Ascending aorta (tissue), 2 donors: ENCODE measurements around the gene MKX. TPM values are rescaled to one million over a fixed set of nuclear protein-coding genes. Genes with fewer than 3 reads are reported as not detected.
A peak's percentile ranks its signal among the peaks of the same experiment; 100 is the strongest.

Source experiments
- DNase-seq, 2 donors: peaks; one replicate each; pipeline ENCODE4 v3.0.0-alpha.2; 2019; ENCODE audit warnings: low spot score in 2 of 2
- H3K27ac ChIP-seq, 2 donors: fragments of 200-600 bp; sonication (generic); one replicate each; pipeline ENCODE4 v1.5.1; 2016 to 2017; ENCODE audit warnings: mild to moderate bottlenecking in 1 of 2
- H3K27me3 ChIP-seq: fragments of 200-600 bp; sonication (generic); one replicate; pipeline ENCODE4 v1.5.1; 2017
- H3K36me3 ChIP-seq, 2 donors: fragments of 200-600 bp; sonication (generic); one replicate each; pipeline ENCODE4 v1.5.1; 2016
- H3K4me1 ChIP-seq, 2 donors: fragments of 200-600 bp; sonication (generic); one replicate each; pipeline ENCODE4 v1.5.1; 2016 to 2017; ENCODE audit warnings: mild to moderate bottlenecking in 1 of 2
- H3K4me3 ChIP-seq, 2 donors: fragments of 200-600 bp; sonication (generic); one replicate each; pipeline ENCODE4 v1.5.1; 2016 to 2017; ENCODE audit warnings: mild to moderate bottlenecking in 1 of 2
- H3K9me3 ChIP-seq, 2 donors: fragments of 200-600 bp; sonication (generic); one replicate each; pipeline ENCODE4 v1.5.1; 2016
- CTCF ChIP-seq, 3 experiments: fragments of 200-600 bp in 2 of 3; fragments of 450-650 bp in 1 of 3; sonication (generic) in 2 of 3; IDR thresholded peaks; one replicate each; pipeline ENCODE4 v1.5.1; 2016 to 2019; ENCODE audit warnings: antibody characterized with exemption in 3 of 3, mild to moderate bottlenecking in 1 of 3, moderate library complexity in 1 of 3
- intact Hi-C: fragments of 100-400 bp; cut with DNase I; formaldehyde crosslinking; loops from one replicate; pipeline ENCODE4 v1.15.1; 2023
- total RNA-seq: library from RNA; depleted of rRNA; stranded (reverse); fragments of >200 nt; gene quantifications from one replicate; pipeline ENCODE4 v1.1.0, GENCODE V29; 2016

The MKX gene
- total RNA-seq, 1 donor from 2014 or later: 15.8 TPM

- peak overlapping the region in 1 of 2 donors; percentile 5 for H3K4me3 ChIP-seq
- intact Hi-C loops: no loop called here
Measured at GRCh38 chr10:27723436-27723835, 22.2 kb downstream of the MKX start.

GRCh38 chr10:27720529-27720928, 25.1 kb downstream of the MKX start:
- Histone ChIP-seq H3K27ac (no peak overlapping the region), H3K9me3 (no peaks in the 10 kb centered on the region), H3K4me3 (no peak overlapping the region), H3K27me3 (no peaks in the 10 kb centered on the region), H3K36me3 (no peaks in the 10 kb centered on the region), H3K4me1 (peaks cover 11 to 26% of the 10 kb centered on the region in 2 donors)
- no peak for DNase-seq
- TF ChIP-seq CTCF (IDR thresholded peaks at IDR 0.05): no peak
- intact Hi-C loops: no loop called here

More at GRCh38 chr10:27723436-27723835, 22.2 kb downstream of the MKX start:
- DNase-seq: no peak
- H3K27me3 ChIP-seq: no peaks in the 10 kb centered on the region
- no peaks in the 10 kb centered on the region for H3K36me3 ChIP-seq
- peak overlapping the region; percentile 83 to 84 for H3K27ac ChIP-seq
- TF ChIP-seq CTCF (IDR thresholded peaks at IDR 0.05): no peak
- no peaks in the 10 kb centered on the region for H3K9me3 ChIP-seq
- H3K4me1 ChIP-seq: peaks cover 11 to 22% of the 10 kb centered on the region in 2 donors

- intact Hi-C loops: no loop called here
- Histone ChIP-seq H3K27ac (peak overlapping the region in 1 of 2 donors; percentile 2), H3K9me3 (no peaks in the 10 kb centered on the region), H3K36me3 (no peaks in the 10 kb centered on the region), H3K4me1 (peaks cover 13 to 29% of the 10 kb centered on the region in 2 donors), H3K4me3 (no peak overlapping the region), H3K27me3 (no peaks in the 10 kb centered on the region)
- no peak for DNase-seq
- no peak for TF ChIP-seq CTCF (IDR thresholded peaks at IDR 0.05)
Measured at GRCh38 chr10:27719052-27719451, 26.6 kb downstream of the MKX start.

GRCh38 chr10:27717861-27718260, 27.8 kb downstream of the MKX start:
- H3K9me3 ChIP-seq: no peaks in the 10 kb centered on the region
- H3K4me1 ChIP-seq: peaks cover 7 to 23% of the 10 kb centered on the region in 2 donors
- no peak for TF ChIP-seq CTCF (IDR thresholded peaks at IDR 0.05)
- DNase-seq: no peak
- no peak overlapping the region for H3K27ac ChIP-seq
- H3K4me3 ChIP-seq: no peak overlapping the region
- intact Hi-C loops: no loop called here
- no peaks in the 10 kb centered on the region for H3K36me3 ChIP-seq
- H3K27me3 ChIP-seq: no peaks in the 10 kb centered on the region

- intact Hi-C loops: no loop called here
- TF ChIP-seq CTCF (IDR thresholded peaks at IDR 0.05): no peak
- no peak overlapping the region for H3K27ac ChIP-seq
- DNase-seq: no peak
- H3K27me3 ChIP-seq: no peaks in the 10 kb centered on the region
- H3K36me3 ChIP-seq: no peaks in the 10 kb centered on the region
- no peak overlapping the region for H3K4me3 ChIP-seq
- peaks cover 5 to 21% of the 10 kb centered on the region in 2 donors for H3K4me1 ChIP-seq
- H3K9me3 ChIP-seq: no peaks in the 10 kb centered on the region
Measured at GRCh38 chr10:27717224-27717623, 28.4 kb downstream of the MKX start.

GRCh38 chr10:27716521-27716920, 29.1 kb downstream of the MKX start:
- no peak for TF ChIP-seq CTCF (IDR thresholded peaks at IDR 0.05)
- Histone ChIP-seq H3K9me3 (no peaks in the 10 kb centered on the region), H3K36me3 (no peaks in the 10 kb centered on the region), H3K4me3 (no peak overlapping the region), H3K4me1 (peaks cover 5 to 24% of the 10 kb centered on the region in 2 donors), H3K27me3 (no peaks in the 10 kb centered on the region), H3K27ac (peak overlapping the region in 1 of 2 donors; percentile 85)
- intact Hi-C loops: no loop called here
- no peak for DNase-seq
